SK-N-SH treated with all-trans-retinoic acid at 6 μM for 48 hours (cell line): ENCODE data around the gene CALHM4.

Experiments
- PATZ1 ChIP-seq: fragments of 250-450 bp; sonication (Bioruptor Pico); IDR thresholded peaks from 2 replicates; pipeline ENCODE4 v1.8.0; 2020; ENCODE audit warnings: mild to moderate bottlenecking, moderate library complexity, borderline replicate concordance
- POU6F1 ChIP-seq: fragments of 250-450 bp; sonication (Bioruptor Pico); IDR thresholded peaks from 2 replicates; pipeline ENCODE4 v1.8.0; 2021; ENCODE audit warnings: low read depth, mild to moderate bottlenecking, moderate library complexity, borderline replicate concordance
- PPARA ChIP-seq: fragments of 250-450 bp; sonication (Bioruptor Pico); IDR thresholded peaks from 2 replicates; pipeline ENCODE4 v1.5.0; 2020; ENCODE audit warnings: mild to moderate bottlenecking, borderline replicate concordance
- ZNF565 ChIP-seq: fragments of 450-650 bp; formaldehyde crosslinking; conservative IDR thresholded peaks from 2 replicates; pipeline ENCODE4 v1.5.0; 2020; ENCODE audit warnings: low read depth, mild to moderate bottlenecking, moderate library complexity
- ZNF8 ChIP-seq: fragments of 450-650 bp; formaldehyde crosslinking; IDR thresholded peaks from 2 replicates; pipeline ENCODE4 v1.5.0; 2020; ENCODE audit warnings: mild to moderate bottlenecking, moderate library complexity

GRCh38 chr6:116535109-116535508 lies 18.4 kb upstream of the CALHM4 start:
- TF ChIP-seq PPARA (CRISPR knock-in tag) (no peak), ZNF565 (CRISPR knock-in tag) (no peak), ZNF8 (CRISPR knock-in tag) (no peak), PATZ1 (no peak), POU6F1 (CRISPR knock-in tag) (no peak)
